Epithelial cell of prostate (primary cell): ENCODE measurements around the gene KIFAP3.
"Not testable (repeated sequence)": the region's sequence is repeated elsewhere in the genome, so short reads cannot be mapped to it uniquely, and the experiment has no call there.

Source experiments
- DNase-seq: peaks from one replicate; pipeline ENCODE4 v3.0.0-alpha.2; 2011; ENCODE audit warnings: low read depth, low spot score
- H3K27ac ChIP-seq: fragments of 450-650 bp; 2 replicates; pipeline ENCODE4 v1.5.1; 2017; ENCODE audit warnings: mild to moderate bottlenecking

Gene KIFAP3

DNA sequence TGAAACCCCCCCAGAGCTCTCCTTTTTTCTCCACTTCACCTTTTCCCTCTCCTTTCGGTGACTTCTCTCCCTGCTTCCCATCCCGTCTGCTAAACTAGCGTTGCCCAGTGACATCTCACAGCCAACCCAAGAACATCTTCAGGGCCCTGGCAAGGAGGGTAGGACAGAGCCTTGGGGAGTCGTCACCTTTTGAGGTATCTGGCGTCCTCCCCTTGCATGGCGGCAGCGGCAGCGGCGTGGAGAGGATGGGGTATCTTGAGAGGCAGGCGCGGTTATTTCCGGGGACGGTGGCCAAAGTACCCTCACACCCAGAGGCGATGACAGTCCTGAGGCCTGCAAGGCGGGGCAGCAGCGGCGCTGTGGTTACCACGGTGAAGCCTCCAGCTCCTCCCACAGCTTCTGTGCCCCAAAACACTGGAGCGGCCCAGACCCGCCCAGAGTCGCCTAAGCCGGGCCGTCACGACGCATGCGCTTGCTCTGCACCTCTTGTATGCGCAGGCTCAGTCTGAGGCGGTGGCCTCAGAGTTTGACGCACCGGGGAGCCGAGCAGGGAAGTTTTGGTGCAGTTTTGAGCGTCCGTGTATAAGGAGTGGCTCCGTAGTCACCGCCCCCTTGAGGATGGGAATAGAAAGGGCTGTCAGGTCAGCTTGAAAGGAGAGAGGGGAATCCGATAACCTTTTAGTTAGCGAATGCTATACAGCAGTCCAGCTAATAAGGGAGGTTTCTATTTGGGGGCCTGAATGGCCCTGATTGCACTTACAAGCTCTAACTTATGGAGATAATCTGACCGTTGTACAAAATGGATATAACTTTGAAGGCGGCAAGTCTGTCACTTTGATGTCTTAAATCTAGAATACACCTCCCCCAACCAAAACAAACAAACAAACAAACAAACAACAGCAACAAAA lies at the start of gene KIFAP3:
TSS of gene KIFAP3 (minus strand) at position 446 of the 908 bp plus-strand sequence. CDS start at position 218, 228 bp downstream.
- peak within 1 kb of the TSS; percentile 49 for H3K27ac ChIP-seq
- peak; percentile 84 for DNase-seq

DNA sequence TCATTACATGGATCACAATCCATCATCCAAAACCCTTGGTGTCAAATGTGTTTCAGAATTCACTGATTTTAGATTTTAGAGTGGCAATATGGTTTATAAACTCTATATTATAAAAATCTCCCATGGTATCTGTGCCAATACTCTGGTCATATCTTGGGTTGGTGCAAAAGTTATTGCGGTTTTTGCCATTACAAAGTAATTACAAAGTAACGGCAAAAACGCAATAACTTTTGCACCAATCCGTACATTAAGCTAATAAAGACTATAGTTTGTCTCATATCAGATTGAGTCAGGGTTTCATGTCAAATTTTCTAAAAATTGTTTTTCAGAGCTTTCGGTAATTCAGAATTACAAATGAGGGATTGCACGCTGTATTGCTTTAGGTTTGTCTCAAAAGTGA lies 47.9 kb upstream of the KIFAP3 start:
- no peak overlapping the region for H3K27ac ChIP-seq
- no peak for DNase-seq

DNA sequence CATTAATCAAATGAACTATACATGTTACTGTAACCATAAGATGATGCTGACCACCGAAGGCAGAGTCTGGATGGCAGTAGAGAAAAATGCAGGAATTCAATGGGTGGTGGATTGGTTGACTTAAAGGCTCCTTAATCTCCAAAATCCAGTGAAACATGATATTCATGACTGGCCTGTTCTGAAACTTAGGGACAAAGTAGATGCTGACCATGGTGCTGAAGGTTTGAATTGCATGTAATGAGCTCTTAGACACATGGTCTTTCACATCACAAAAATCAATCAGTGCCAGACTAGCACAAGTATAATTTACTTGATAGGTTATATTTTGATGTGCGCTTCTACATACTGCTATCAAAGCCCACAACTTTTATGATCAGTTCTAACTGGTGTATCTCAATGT lies 40.4 kb upstream of the KIFAP3 start:
- DNase-seq: no peak
- H3K27ac ChIP-seq: no peak overlapping the region

DNA sequence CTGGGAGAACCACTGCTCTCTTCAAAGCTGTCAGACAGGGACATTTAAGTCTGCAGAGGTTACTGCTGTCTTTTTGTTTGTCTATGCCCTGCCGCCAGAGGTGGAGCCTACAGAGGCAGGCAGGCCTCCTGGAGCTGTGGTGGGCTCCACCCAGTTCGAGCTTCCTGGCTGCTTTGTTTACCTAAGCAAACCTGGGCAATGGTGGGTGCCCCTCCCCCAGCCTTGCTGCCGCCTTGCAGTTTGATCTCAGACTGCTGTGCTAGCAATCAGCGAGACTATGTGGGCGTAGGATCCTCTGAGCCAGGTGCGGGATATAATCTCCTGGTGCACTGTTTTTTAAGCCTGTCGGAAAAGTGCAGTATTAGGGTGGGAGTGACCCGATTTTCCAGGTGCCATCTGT lies 38.6 kb upstream of the KIFAP3 start:
- DNase-seq, H3K27ac ChIP-seq: not testable (repeated sequence)

DNA sequence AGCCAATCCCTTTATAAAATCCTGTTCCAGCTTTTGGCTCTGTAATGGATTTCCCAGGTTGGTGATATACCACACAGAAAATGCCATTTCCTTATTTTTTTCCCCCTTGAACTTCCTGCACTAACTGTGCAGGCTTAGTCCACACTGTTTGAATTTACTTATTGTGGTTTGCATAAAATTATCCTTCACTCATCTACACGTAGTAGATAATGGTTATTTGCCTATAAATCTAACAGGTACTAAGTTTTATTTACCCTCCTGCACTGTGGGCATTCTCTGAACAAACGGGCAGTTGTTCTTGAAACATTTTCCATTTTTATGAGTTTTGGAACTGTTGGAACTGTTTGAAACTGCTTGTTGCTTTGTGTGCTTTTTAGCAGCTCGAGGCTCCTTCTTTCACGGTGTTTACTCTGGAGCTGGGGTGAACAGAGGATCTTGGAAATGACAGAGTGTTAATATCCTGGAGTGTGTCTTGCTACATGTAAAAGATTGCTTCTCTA lies 23.0 kb upstream of the KIFAP3 start:
- H3K27ac ChIP-seq: no peak overlapping the region
- no peak for DNase-seq

DNA sequence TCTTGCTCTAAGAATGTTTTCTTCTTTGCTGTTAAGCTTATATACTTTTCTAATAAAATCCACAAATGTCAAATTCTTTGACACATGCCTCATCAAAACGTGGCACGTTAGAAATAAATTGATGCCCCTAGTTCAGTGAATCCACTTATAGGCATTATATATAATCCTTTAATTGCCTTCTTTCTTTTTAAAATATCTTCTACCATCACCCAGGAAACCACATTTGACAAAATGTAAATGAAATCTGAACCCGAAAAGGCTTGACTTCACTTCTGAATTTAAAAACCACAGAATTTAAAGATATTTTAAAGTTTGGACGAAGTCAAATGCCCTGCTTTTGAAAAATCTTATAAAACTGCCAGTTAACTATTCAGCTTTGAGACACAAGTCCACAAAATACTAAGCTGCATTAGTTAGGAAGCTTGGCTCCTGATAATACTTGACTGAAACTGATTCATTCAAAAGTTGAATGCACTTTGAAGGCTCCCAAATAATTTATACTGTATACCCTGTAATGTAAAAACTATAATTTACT lies 22.4 kb upstream of the KIFAP3 start:
- H3K27ac ChIP-seq: no peak overlapping the region
- DNase-seq: no peak

DNA sequence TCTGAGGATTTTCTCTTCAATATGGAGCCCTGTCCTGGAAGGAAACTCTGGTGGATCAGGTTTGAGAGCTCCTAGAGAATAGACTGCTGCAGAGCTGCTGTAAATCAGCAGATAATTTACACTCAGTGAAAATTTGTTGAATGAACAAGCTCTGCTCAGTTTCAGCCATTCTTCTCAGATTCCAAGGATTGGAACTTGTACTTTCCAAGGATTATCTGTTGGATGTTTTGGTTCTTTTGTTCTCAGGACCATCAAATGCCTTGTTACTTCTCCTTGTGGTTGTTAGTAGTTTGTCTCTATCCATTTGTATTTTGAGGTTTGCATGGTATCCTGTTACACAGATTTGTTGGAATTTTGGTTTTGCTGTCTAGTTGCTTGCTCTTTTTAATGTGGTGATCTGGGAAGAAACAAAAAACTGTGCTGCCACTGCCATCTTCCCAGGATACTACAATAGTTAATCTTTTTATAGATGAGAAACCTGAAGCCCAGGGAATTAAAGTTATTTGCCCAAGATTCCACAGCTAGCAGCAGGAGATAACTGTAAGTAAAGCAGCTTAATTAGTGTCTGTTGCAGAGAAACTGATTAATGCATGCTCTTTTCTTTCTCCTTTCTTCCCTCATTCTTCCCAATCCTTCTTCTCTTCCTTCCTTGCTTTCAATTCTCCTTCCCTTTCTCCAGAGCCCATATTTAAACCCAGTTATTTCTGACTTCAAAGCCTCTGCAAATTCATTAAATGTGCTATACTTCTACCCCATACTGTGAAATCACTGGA lies 21.7 kb upstream of the KIFAP3 start:
- H3K27ac ChIP-seq: no peak overlapping the region
- no peak for DNase-seq

DNA sequence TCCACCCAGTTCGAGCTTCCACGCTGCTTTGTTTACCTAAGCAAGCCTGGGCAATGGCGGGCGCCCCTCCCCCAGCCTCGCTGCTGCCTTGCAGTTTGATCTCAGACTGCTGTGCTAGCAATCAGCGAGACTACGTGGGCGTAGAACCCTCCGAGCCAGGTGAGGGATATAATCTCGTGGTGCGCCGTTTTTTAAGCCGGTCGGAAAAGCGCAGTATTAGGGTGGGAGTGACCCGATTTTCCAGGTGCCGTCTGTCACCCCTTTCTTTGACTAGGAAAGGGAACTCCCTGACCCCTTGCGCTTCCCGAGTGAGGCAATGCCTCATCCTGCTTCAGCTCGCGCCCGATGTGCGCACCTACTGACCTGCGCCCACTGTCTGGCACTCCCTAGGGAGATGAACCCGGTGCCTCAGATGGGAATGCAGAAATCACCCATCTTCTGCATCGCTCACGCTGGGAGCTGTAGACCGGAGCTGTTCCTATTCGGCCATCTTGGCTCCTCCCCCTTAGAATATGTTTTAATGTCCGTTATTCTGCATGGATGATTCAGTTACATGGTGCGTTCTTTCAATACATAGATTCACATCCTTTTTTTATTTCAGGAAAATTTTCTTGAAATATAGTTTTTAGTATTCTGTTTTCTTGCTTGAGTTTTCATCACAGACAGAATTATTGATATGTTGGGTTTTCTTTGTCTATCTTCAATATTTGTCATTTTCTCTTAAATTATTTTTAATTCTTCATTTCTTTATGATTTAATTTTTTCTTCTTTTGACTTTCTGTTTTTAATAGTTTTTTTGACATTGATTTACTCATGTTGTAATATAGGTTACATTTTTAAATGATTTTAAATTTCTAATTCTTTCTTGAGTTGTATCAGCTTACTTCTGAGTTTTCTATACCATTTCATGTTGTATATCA lies 20.5 kb upstream of the KIFAP3 start:
- not testable (repeated sequence) for H3K27ac ChIP-seq, DNase-seq

DNA sequence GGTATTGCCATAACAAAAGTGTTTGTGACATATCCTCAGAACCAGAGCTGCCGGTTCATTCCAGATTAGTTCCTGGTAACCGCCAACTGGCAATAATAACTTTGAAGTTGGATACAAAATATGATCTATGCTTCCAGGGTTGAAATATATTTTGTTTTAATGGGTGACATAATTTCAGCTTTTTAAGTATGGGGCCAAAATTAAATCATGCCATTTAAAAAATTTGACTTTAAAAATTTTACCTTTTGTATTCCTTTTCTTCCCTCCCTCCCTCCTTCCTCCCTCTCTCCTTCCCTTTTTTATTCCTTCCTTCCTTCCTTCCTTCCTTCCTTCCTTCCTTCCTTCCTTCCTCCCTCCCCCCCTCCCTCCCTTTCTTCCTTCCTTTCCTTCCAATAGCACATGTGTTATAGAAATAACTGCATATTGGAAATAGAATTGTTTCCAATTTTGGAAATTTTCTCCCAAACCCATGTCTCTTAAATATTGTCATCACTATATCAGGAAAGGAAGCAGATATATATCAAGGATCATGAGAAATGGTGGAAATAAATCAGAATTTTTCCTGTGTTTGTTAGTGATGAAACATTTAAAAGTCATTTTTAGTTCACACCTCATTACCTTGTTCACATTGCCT lies 12.0 kb upstream of the KIFAP3 start:
- no peak overlapping the region for H3K27ac ChIP-seq
- no peak for DNase-seq

DNA sequence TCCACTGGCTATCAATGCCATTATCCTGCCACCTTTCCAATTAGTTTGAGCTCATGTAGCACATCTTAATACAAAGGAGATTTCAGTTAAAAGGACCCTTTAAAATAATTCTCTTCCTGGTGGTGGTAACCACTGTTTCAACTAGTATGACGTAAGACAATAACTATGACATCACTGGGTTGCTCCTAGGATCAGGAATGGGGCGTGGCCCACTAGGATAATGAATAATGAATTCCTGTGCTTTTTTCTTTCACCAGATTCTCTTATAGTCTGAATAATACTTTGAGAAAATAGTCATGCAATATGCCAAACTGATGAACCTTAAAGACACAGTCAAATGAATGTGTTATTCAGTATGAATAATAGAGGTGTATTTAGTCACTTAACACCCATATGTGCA lies 10.6 kb upstream of the KIFAP3 start:
- DNase-seq: no peak

DNA sequence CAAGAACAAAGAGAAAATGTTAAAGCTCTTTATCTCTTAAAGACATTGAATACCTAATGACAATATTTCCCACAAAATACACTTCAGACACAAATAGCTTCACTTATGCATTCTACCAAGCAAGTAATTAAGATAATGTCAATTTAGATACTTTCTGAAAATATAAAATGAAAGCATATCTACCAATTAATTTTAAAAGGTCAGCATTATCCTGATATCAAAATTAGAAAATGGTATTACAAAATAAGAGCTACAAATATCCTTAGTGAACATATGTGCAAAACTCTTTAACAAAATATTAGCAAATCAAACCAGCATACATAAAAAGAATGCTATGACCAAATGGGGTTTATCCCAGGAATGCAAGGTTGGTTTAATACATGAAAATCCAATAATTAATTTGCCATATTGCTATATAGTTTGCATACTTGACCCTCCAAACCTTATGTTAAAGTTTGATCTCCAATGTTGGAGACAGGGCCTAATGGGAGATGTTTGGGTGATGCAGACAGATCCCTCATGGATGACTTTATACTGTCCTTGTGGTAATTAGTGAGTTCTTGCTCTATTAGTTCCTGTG lies 4.2 kb upstream of the KIFAP3 start:
- H3K27ac ChIP-seq: no peak overlapping the region
- no peak for DNase-seq

More for the DNA sequence above, 10.6 kb upstream of the KIFAP3 start:
- H3K27ac ChIP-seq: no peak overlapping the region

DNA sequence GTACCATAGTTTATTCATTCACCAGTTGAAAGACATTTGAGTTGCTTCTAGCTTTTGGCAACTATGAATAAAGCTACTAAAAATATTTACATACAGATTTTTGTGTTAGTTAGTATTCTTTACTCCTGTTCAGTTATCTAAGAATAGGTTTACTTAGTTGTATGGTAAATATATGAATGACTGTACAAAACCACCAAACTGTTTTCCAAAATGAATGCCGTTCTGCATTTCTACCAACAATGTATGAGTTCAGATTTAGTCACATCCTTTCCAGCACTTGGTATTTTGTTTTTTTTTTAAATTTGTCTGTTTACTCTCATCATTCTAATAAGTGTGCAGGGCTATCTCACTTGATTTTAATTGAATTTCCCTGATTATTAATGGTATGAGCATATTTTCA lies 3.4 kb upstream of the KIFAP3 start:
- H3K27ac ChIP-seq: peak overlapping the region; percentile 6
- no peak for DNase-seq

DNA sequence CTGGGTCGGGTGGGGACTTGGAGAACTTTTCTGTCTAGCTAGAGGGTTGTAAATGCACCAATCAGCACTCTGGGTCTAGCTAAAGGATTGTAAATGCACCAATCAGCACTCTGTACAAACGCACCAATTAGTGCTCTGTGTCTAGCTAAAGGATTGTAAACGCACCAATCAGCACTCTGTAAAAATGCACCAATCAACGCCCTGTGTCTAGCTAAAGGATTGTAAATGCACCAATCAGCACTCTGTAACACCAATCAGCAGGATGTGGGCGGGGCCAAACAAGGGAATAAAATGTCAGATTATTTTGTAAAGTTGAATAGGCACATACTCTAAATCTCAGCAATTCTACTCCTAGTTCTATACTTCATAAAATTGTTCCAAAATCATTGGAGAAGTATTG lies 2.5 kb upstream of the KIFAP3 start:
- H3K27ac ChIP-seq, DNase-seq: not testable (repeated sequence)

DNA sequence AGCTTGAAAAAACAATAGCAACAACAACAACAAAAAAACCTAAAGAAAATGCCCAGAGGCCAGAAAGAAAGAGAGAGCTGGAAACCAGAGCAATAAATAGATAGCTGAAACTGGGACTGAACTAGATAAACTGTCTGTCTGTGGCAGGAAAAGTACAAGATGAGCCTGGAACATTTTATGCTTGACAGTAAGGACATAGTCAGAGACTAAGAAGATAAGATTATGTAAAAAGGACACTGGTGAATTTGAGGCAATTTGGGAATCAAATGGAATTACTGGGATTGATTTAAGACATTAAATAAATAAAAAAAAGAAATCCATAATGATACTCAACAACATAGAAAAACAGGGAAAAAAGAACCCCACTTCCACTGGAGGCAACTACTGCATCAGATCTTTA lies 1.7 kb upstream of the KIFAP3 start:
- no peak overlapping the region for H3K27ac ChIP-seq
- no peak for DNase-seq

DNA sequence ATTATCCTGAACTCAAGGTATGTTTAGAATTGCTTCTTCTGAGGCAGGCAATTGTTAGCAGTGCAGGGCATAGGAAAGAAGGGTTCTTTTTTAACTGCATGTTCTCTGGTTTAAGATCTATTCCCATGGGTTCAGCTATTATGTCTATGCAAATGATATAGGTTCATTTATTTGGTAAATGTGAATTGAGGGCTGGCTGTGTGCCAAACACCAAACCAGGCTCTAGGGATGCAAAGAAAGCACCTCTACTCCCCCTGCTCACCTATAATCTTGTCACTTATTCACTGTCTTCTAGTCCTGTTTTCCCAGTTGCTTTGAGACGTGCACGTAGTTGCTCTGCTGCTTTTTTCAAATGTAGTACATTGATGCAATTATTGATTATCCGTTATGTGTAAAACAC lies 691 bp upstream of the KIFAP3 start:
- no peak for DNase-seq
- peak overlapping the region; percentile 6 for H3K27ac ChIP-seq

DNA sequence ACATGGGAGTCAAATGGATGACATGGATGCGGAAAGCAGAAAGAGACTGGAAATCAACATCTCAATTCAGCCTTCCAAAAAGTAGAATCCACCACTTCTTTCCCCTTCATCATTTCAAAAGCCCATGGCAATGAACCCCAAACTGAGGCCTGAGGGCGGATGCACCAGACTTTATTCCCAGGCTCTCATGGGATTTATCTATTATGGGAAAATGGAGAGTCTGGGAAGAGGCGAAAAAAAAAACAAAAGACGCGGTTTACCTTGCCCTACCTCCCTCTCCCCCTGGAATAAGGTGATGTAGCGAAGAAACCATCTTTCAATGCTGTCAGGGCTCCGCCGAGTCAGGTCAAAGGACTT lies 624 bp downstream of the KIFAP3 start:
- H3K27ac ChIP-seq: peak overlapping the region; percentile 49
- no peak for DNase-seq

DNA sequence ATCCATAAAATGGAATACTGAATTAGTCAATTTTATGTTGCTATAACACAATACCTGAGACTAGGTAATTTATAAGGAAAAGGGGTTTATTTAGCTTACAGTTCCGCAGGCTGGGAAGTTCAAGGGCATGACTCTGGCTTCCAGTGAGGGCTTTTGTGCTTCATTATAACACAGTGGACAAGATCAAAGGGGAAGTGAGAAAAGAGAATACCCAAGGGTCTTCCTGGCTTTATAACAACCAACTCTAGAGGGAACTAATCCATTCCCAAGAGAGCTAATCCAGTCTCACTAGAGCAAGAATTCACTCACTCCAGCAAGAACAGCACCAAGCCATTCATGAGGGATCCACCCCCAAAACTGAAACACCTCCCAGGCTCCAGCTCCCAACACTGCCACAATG lies 3.1 kb downstream of the KIFAP3 start:
- no peak for DNase-seq
- no peak overlapping the region for H3K27ac ChIP-seq

DNA sequence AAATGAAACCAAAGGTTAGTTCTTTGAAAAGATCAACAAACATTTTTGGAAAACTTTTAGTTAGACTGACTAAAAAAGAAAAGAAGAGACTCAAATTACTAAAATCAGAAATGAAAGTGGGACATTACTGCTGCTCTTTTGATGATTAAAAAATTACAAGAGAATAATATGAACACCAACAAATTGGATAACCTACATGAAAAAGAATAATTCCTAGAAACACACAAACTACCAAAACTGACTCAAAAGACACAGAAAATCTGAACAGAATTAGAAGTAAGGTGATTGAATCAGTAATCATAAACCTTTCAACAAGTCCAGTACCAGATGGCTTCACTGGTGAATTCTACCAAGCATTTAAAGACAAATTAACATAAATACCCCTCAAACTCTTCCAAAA lies 5.6 kb downstream of the KIFAP3 start:
- no peak for DNase-seq
- no peak overlapping the region for H3K27ac ChIP-seq

DNA sequence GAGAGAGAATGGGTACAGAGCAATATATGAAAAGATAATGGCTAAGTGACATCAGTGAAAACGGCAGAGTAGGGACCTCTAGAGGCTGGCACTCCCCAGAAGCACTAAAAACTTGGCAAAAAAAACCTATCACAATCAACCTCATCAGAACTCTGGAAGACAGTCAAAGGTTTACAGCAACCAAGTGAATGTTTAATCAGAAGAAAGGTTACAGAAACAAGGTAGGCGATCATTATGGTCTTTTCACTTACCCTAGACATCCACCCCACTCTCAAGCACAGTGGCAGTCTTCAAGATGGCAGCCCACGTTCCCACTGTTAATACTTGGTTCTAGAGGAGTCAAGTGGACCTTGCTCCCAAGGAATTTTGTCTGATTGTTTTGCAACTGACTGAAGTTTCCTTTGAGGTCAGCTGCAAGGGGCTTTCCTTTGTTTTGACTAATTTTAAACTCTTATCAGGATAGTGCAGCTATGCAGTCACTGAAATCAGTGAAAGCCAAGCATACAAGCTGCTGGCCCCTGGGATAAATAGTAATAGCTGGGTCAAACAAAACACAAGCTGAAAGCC lies 7.2 kb downstream of the KIFAP3 start:
- H3K27ac ChIP-seq: no peak overlapping the region
- no peak for DNase-seq
